Ovary (tissue), 3 donors: ENCODE results near the gene ATL1.

Experiments
- EP300 ChIP-seq: sonication (generic); formaldehyde crosslinking; IDR thresholded peaks from one replicate; pipeline ENCODE4 v1.6.1; 2017; ENCODE audit warnings: antibody characterized with exemption
- POLR2A ChIP-seq: fragments of 450-650 bp; IDR thresholded peaks from one replicate; pipeline ENCODE4 v1.6.1; 2017; ENCODE audit warnings: antibody characterized with exemption, mild to moderate bottlenecking, moderate library complexity
- TF ChIP-seq, protein P1 (sequence below), 3 donors: fragments of 450-650 bp in 2 of 3; fragments of 200-600 bp in 1 of 3; IDR thresholded peaks; one replicate each; pipeline versions ENCODE4 v1.5.1 to v1.8.0; 2016 to 2022; ENCODE audit warnings: antibody characterized with exemption in 3 of 3, mild to moderate bottlenecking in 1 of 3
- donor health status: DM: no; HTN: no; CAD: no.

DNA sequence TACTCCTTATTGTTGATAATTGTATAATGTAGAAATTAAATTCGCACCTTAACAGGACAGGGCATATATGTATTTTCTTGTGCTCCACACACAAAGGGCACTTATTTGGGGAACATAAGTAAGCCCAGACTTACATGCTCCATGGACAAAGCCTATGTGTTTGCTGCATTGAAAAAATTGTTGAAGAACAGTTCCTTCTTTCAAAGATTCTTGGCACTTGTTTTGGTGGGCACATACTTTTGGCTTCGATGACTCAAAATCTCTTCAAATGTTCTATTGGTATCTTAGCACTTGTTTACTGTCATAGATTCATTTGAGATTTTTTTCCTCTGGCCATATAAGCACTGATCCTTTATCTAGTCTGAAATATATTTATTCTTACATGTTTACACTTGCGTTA is 26.1 kb upstream of the ATL1 start:
- no peak for TF ChIP-seq POLR2A
- TF ChIP-seq, protein P1, sequence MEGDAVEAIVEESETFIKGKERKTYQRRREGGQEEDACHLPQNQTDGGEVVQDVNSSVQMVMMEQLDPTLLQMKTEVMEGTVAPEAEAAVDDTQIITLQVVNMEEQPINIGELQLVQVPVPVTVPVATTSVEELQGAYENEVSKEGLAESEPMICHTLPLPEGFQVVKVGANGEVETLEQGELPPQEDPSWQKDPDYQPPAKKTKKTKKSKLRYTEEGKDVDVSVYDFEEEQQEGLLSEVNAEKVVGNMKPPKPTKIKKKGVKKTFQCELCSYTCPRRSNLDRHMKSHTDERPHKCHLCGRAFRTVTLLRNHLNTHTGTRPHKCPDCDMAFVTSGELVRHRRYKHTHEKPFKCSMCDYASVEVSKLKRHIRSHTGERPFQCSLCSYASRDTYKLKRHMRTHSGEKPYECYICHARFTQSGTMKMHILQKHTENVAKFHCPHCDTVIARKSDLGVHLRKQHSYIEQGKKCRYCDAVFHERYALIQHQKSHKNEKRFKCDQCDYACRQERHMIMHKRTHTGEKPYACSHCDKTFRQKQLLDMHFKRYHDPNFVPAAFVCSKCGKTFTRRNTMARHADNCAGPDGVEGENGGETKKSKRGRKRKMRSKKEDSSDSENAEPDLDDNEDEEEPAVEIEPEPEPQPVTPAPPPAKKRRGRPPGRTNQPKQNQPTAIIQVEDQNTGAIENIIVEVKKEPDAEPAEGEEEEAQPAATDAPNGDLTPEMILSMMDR (IDR thresholded peaks at IDR 0.05): no peak
- no peak for TF ChIP-seq EP300
